IPS-11a (cell line): ENCODE measurements around the gene P3H4.

ENCODE experiments used
- H3K4me3 ChIP-seq: one replicate; pipeline ENCODE4 v1.5.1; 2013; ENCODE audit warnings: low read depth, low read length, control low read depth

The P3H4 gene

DNA sequence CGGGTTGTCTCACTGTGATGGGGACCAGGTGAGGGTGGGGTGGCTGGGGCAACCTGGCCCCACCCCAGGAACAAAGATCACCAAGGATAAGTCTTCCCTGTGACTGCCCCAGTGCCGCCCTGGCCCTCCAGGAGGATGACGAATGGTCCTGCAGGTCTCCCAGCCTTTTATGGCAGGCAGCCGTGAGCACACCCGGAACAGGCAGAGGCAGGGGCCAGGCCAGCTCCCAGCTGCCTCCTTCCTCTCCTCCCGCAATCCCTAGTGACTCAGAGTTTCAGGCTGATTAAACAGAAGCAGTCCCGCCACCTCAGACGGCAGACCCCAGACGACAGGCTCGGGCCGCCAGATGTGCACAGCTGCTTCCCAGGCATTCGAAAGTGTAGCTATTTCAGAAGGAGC, 38.6 kb downstream of the P3H4 start:
- H3K4me3 ChIP-seq, result no peak overlapping the region

DNA sequence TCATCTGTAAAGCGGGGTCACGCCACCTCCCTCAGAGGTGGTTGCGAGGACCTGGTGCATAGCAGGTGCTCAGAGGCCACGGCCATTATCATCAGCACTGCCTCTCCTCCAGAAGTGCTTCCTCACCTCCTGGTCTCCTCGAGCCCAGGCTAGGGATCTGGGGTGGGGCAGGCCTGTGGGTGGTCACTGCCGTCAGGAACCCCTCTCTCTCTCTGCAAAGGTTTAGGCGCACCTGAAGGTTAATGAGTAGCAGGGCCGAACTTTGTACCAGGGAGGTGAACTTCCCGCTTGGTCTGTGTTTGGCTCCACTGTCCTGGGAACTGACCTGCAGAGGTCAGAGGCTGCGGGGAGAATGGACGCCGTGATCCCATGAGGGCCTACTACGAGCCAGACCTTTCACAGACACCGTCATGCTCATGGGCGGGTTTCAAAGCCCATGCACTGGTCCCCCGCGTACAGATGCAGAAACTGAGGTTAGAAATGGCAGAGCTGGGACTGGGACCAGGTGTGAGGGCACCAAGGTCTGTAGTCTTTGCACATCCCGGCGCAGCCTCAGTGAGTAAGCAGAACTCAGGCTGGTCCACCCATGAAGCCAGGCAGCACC, 39.1 kb downstream of the P3H4 start:
- H3K4me3 ChIP-seq, result no peak overlapping the region

DNA sequence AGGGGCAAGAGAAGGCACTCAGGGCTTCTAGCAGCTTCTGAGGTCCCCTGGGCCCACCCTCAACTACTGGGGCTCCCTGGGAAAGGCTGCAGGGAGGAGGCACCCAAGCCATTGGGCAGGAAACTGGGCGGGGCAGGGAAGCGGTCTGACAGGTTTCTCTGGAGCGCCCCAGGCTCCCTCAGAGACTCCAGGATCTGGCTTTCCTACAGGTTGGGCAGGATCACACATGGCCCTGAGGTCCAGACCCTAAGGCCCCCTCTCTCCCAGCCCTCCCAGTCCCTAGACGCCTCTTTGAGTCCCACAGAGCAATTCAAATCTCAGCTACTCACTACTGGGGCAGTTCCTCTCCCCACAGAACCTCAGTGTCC, 39.5 kb downstream of the P3H4 start:
- no peak overlapping the region for H3K4me3 ChIP-seq

DNA sequence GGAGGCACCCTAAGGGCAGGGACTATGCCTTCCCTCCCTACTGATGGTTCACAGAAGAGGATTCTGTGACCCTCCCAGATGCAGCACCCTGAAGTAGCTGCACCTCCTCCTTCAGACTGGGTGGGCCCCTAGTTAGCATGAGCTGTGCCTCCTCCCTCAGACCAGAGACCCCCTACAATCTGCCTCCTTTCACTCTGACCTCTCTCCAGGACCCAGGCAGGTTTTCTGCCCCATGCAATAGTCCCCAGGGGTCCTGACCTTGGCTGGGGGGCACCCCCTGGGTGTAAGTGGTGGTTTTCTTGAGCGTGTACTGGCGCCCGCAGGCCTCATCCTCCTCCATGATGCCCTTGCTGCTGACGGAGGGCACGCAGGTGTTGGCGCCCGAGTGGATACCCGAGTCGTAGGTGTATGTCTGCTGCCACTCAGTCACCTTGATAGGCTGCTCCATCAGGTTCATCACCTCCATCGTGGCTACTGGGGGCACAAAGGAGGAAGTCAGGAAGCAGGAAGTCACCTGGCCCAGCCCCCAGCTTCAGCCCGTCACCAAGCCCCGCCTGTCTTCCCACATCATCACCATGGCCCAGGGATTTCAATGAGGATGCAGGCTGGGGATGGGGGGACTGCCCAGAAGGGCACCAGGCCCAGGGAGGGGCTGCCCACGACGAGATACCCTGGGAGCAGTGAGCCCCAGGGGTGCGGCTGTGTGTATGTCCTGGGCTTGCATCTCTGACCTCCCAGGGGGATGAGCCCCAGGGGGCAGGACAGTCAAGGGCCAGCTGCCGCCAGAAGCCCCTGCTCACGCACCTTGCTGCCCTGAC, 40.2 kb downstream of the P3H4 start:
- no peak overlapping the region for H3K4me3 ChIP-seq

DNA sequence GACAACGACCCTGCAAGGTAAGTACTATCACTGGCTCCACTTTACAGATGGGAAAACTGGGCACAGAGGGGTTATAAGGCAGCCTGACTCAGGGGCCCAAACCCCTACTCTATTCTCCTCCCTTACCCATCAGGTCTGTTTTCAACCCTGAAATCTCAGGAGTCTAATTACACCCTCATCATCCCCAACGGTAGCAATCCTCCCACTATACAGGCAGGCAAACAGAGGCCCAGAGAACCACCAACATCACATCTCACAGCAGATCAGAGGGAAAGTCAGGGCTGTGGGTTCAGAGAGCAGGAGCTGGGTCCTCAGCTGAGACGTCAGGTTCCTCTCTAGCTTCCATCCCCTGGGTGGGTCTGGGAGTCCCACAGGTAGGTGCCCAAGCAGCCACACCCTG, 41.8 kb downstream of the P3H4 start:
- no peak overlapping the region for H3K4me3 ChIP-seq

DNA sequence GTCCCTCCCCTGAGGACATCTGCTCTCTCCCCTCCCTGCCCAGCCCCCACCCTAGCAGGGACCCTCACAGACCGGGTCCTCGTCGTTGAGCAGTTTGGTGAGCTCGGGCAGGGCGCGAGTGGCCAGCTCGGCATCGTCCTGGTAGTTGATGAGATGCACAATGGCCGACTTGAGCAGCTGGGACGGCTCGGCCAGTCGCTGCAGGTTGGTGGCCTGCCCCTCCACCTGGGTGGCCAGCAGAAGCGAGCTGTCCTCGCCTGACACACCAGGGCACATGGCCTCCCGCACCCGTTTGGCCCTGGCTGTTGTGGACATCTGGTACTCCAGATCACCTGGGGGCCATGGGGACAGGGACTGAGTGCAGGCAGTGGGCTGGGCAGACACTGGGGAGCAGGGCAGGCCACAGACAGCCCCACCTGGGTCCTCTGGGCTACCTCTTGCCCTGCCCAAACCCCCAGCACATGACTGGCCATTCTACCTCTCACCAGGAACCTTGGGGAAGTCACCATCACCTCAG, 42.3 kb downstream of the P3H4 start:
- no peak overlapping the region for H3K4me3 ChIP-seq

DNA sequence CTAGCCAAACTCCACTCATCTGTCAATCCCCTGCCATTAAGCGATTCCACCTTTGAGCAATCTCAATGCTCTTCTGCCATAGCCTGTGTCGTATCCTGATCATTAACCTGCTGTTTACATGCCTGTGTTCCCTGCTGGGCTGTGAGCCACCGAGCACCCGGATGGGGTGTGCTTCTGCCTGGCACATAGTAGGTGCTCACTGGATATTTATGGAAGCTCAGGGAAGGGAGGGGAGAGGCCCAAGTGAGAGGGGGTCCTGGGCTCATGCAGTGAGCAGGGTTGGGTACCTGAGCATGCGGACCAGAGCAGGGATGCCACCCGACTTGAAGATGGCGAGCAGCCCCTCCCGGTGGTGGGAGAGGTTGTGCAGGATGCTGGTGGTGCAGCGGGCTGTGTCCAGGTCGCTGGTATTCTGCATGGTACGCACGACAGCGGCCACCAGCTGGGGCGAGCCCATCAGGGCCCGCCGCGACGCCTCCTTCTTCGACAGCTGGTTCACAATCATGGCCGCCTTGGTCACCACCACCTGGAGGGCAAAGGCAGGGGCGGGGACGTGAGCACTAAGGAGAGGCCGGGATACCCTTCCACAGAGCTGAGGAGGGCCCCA, 43.0 kb downstream of the P3H4 start:
- H3K4me3 ChIP-seq, result no peak overlapping the region

DNA sequence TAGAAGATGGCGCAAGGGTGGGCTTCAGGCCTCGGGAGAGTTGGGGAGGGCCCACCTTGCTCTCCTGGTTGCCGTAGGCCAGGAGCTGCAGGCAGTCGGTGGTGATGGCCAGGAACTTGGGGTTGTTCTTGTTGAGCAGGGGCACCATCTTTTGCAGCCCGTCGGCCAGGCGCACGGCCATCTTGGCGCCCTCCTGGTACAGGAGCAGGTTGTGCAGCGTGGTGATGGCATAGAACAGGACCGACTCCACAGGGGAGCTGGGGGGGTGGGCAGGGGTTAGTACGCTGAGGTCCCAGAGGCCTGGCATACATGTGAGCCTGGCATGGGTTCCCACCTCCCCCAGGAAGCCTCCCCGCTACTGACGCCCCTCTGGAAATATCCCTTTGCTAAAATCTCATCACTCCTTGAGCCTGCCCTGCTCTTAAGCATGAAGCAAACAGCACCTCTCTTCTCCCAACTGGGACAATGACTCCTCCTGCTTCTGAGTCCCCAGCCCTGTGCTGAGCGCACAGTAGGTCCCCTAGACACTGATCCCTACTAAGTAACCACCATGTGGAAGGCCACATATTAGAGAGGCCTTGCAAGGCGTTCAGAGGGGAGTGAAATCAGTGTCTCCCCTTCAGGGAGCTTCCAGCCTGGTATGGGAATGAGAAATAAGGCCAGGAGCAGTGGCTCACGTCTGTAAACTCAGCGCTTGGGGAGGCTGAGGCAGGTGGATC, 44.3 kb downstream of the P3H4 start:
- no peak overlapping the region for H3K4me3 ChIP-seq

DNA sequence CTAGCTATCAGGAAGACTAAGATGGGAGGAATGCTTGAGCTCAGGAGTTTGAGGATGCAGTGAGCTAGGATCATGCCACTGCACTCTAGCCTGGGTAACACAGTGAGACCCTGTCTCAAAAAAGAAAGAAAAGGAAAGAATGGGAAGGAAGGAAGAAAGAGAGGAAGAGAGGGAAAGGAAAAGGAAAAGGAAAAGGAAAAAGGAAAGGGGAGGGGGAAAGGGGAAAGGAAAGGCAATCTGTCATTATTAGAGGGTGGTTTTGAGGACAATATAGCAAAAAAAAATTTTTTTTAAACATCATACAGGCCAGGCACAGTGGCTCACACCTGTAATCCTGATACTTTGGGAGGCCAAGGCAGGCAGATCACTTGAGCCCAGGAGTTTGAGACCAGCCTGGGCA, 45.6 kb downstream of the P3H4 start:
- no peak overlapping the region for H3K4me3 ChIP-seq

DNA sequence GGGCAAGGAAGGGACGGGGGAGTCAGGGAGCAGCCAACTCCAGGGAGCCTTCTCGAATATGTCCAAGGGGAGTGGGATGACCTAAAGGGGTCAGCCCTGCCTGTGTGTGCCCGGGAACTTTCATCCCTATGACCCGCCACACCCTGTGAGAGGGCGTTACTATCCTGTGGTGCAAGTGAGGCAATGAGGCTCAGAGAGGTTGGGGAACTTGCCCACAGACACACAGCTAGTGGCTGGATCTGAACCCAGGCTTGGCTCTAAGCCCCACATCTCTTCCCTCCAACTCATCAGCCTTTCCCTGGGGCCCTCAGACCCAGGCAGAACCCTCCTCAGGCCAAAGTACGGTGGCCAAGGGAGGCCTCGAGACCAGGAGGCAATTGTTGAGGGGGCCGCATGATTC, 48.4 kb downstream of the P3H4 start:
- no peak overlapping the region for H3K4me3 ChIP-seq

DNA sequence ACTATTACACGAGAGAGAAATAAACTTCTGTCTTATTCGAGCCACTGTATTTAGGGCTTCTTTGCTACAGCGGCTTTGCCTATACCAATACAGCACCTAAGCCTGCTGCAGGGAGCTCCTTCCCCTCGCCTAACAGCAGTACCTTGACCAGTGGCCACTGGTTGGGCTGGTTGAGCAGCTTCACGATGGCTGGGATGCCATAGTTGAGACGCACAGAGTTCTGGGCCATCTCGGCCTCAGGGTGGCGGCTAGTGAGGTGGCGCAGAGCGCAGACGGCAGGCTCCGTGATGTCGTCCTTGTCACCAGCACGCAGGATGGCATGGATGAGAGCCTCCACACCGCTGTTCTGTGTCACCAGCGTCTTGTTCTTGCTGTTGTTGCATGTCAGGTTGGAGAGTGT, 48.9 kb downstream of the P3H4 start:
- no peak overlapping the region for H3K4me3 ChIP-seq

DNA sequence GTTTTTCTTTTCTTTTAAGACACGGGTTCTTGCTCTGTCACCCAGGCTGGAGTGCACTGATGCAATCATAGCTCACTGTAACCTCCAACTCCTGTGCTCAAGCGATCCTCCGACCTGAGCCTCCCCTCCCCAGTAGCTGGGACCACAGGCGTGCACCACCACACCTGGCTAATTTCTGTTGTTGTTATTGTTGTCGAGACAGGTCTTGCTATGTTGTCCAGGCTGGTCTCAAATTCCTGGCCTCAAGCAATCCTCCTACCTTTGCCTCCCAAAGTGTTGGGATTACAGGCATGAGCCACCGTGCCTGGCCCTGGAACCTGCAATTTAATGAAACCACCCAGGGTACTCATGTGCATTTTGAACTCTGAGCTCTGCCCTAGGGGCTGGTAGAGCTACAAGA, 49.4 kb downstream of the P3H4 start:
- no peak overlapping the region for H3K4me3 ChIP-seq

DNA sequence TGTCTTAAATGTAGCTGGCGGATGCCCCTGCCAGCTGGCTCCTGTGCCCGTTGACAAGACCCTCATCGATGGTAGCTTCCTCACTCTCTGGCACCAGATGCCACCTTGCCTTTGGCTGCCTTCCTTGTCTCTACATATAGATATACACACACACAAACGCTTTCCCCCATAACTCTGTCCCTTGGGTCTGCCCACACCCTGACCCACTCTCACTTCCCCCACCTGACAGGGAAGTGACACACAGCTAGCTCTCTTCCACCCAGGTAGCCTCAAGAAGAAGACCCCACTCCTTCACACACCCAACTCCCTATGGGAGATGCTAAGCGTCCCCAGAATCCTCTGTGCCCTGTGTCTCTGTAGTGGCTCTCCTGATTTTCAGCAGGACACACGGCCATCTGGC, 50.9 kb downstream of the P3H4 start:
- H3K4me3 ChIP-seq, result no peak overlapping the region

DNA sequence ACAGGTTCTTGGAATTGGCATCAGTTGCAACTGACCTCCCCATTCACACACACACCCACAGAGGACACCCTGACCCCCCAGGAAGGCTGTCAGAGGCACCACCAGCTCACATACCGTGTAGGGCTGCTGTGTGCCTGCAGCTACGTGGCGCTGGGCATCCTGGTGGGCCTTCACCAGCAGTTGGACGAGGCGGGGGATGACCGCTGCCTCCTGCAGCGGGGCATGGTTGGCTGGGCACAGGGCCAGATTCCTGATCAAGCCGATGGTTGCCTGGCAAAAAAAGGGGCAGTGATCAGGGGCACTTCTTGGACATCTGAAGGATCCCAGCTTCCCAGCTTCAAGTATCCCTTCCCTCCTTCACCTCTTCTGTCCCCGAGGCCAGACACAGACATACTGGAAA, 53.1 kb downstream of the P3H4 start:
- H3K4me3 ChIP-seq, result no peak overlapping the region

DNA sequence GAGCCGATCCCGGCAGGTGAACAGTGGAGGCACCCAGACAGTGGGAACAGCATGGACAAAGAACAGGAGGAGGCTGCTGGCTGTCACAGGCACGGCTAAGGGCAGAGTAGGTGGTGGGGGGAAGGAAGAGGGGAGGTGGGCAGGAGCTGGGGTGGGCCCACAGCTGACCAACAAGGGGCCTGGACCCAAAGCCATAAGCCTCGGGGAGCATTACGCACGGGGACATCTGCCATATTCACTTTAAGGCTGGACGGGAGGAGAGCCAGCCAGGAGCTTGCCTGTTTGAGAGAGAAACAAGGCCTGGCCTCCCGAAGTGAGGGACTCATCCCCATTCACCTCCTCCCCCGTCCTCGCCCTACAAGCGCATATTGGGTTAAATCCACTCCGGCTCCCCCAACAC, 57.7 kb downstream of the P3H4 start:
- no peak overlapping the region for H3K4me3 ChIP-seq
